ENCODE data around the gene CFAP46. TPM values are rescaled to one million over a fixed set of nuclear protein-coding genes. Genes with fewer than 3 reads are reported as not detected.

Gene CFAP46
- total RNA-seq, 1 donor from 2014 or later, result 4.4 TPM

- peaks cover 9% of the 10 kb centered on the region for H3K9me3 Mint-ChIP-seq
- peaks cover 3% of the 10 kb centered on the region for H3K27me3 Mint-ChIP-seq (ENCODE audit: low read depth)
- H3K4me3 Mint-ChIP-seq, result no peak overlapping the region
- no peak overlapping the region for H3K27ac Mint-ChIP-seq (ENCODE audit: unreplicated experiment)
- TF ChIP-seq CTCF (conservative IDR thresholded peaks at IDR 0.05), result no peak
- DNase-seq (ENCODE audit: low read depth, low spot score), result no peak
- H3K4me1 Mint-ChIP-seq, result no peaks in the 10 kb centered on the region
- peaks cover 33% of the 10 kb centered on the region for H3K36me3 Mint-ChIP-seq (ENCODE audit: low read depth)
Measured at GRCh38 chr10:132758865-132759264, 183.5 kb downstream of the CFAP46 start.

Other genes with a start within 250 kb of the CFAP46 start
- 0.32 TPM in 1 of 2 replicates, not detected in the other for gene NKX6-2, start 156.4 kb downstream of the CFAP46 start, total RNA-seq
- 0.33 and 0.41 TPM in 2 replicates for gene ADGRA1, start 145.4 kb upstream of the CFAP46 start, total RNA-seq
- 4.0 and 5.5 TPM in 2 replicates for gene KNDC1, start 217.6 kb upstream of the CFAP46 start, total RNA-seq

Measured in neural crest cell (in vitro differentiated cells).